ENCODE data around the gene OPHN1.

DNA sequence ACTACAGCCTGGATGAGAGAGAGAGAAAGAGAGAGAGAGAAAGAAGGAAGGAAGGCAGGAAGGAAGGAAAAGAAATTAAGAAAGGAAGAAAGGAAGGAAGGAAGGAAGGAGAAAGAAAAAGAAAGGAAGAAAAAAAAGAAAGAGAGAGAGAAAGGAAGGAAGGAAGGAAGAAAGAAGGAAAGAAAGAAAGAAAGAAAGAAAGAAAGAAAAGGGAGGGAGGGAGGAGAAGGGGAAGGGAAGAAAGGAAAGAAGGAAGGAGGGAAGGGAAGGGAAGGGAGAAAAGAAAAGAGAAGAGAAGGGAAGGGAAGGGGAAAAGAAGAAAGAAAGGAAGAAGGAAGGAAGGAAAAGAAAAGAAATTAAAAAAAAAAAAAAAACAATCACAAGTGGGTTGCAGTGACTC lies 146.3 kb downstream of the OPHN1 start:
- TF ChIP-seq, protein P1, sequence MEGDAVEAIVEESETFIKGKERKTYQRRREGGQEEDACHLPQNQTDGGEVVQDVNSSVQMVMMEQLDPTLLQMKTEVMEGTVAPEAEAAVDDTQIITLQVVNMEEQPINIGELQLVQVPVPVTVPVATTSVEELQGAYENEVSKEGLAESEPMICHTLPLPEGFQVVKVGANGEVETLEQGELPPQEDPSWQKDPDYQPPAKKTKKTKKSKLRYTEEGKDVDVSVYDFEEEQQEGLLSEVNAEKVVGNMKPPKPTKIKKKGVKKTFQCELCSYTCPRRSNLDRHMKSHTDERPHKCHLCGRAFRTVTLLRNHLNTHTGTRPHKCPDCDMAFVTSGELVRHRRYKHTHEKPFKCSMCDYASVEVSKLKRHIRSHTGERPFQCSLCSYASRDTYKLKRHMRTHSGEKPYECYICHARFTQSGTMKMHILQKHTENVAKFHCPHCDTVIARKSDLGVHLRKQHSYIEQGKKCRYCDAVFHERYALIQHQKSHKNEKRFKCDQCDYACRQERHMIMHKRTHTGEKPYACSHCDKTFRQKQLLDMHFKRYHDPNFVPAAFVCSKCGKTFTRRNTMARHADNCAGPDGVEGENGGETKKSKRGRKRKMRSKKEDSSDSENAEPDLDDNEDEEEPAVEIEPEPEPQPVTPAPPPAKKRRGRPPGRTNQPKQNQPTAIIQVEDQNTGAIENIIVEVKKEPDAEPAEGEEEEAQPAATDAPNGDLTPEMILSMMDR (IDR thresholded peaks at IDR 0.05; ENCODE audit: low read depth, low read length, poor library complexity, severe bottlenecking) = no peak
- TF ChIP-seq EZH2phosphoT487 (IDR thresholded peaks at IDR 0.05; ENCODE audit: borderline replicate concordance, low read length) = no peak

All from DOHH2 (cell line).